Colonic mucosa (tissue), 4 donors: ENCODE measurements around the gene ABHD15. TPM values are rescaled to one million over a fixed set of nuclear protein-coding genes. Genes with fewer than 3 reads are reported as not detected.

Experiments
- DNase-seq: peaks from one replicate; pipeline ENCODE4 v3.0.0-alpha.2; 2020
- H3K27ac ChIP-seq: fragments of 200-600 bp; one replicate; pipeline ENCODE4 v1.8.0; 2021
- H3K27me3 ChIP-seq: fragments of 200-600 bp; one replicate; pipeline ENCODE4 v1.8.0; 2021
- H3K36me3 ChIP-seq: fragments of 200-600 bp; one replicate; pipeline ENCODE4 v1.8.0; 2021
- H3K4me1 ChIP-seq: fragments of 200-600 bp; one replicate; pipeline ENCODE4 v1.8.0; 2021; ENCODE audit warnings: mild to moderate bottlenecking
- H3K4me3 ChIP-seq: fragments of 200-600 bp; one replicate; pipeline ENCODE4 v1.8.0; 2021
- H3K9ac ChIP-seq, 2 donors: one replicate each; pipeline ENCODE4 v1.7.0; 2013; ENCODE audit warnings: control low read depth in 2 of 2, low read depth in 2 of 2, low read length in 2 of 2
- H3K9me3 ChIP-seq: fragments of 200-600 bp; one replicate; pipeline ENCODE4 v1.8.0; 2021
- CTCF ChIP-seq: fragments of 200-600 bp; IDR thresholded peaks from one replicate; pipeline ENCODE4 v1.8.0; 2022; ENCODE audit warnings: antibody characterized with exemption, mild to moderate bottlenecking
- intact Hi-C: fragments of 100-400 bp; cut with DNase I; formaldehyde crosslinking; loops from one replicate; pipeline ENCODE4 v1.14.1; 2022
- total RNA-seq, 2 donors: library from RNA; stranded (reverse); fragmentation: NEBNext Ultra II Directional in 1 of 2; extraction: Animal tissue kit (Norgen Biotek cat#: 25700) in 1 of 2; gene quantifications; one replicate each; pipeline ENCODE4 v1.2.1, GENCODE V29; 2021
- donor health status: healthy.
- donor health status: DM: no; HTN: no; CAD: no.
- donor health status: DM: no; HTN: no; CAD: no.

Gene ABHD15
- total RNA-seq = 10 to 100 TPM; 17.2 to 20.7 TPM

- no peaks in the 10 kb centered on the region for H3K36me3 ChIP-seq
- no peak for TF ChIP-seq CTCF
- H3K27me3 ChIP-seq = no peaks in the 10 kb centered on the region
- peak within 1 kb of the TSS; percentile 84 to 85 for H3K9ac ChIP-seq
- peaks cover 8% of the 10 kb centered on the region for H3K4me1 ChIP-seq
- DNase-seq = peak; percentile 83
- peak within 1 kb of the TSS; percentile 94 for H3K27ac ChIP-seq
- intact Hi-C loops = no loop called here
- H3K9me3 ChIP-seq = no peaks in the 10 kb centered on the region
- H3K4me3 ChIP-seq = peak within 1 kb of the TSS; percentile 82
These were observed at the start of gene ABHD15 for GRCh38 chr17:29566473-29567303. Gene ABHD15, minus strand, starts transcription at chr17:29567037. Its CDS starts 71 bp downstream, at chr17:29566966.

GRCh38 chr17:29615492-29616299 lies 48.9 kb upstream of the ABHD15 start:
- intact Hi-C loops = loop anchor here (5.0 kb wide), 1 partner anchor 33 kb away; no protein-coding TSS in a partner anchor
- H3K27ac ChIP-seq = no peak overlapping the region

GRCh38 chr17:29615048-29615385 lies 48.2 kb upstream of the ABHD15 start:
- Histone ChIP-seq H3K36me3 (no peaks in the 10 kb centered on the region), H3K4me3 (peak overlapping the region; percentile 28), H3K9me3 (no peaks in the 10 kb centered on the region), H3K4me1 (peaks cover 20% of the 10 kb centered on the region), H3K27me3 (peaks cover 4% of the 10 kb centered on the region), H3K27ac (no peak overlapping the region), H3K9ac (no peak overlapping the region)
- no peak for TF ChIP-seq CTCF
- peak; percentile 56 for DNase-seq
- intact Hi-C loops = loop anchor here (5.0 kb wide), 1 partner anchor 33 kb away; no protein-coding TSS in a partner anchor

More at GRCh38 chr17:29615492-29616299, 48.9 kb upstream of the ABHD15 start:
- peak overlapping the region; percentile 28 for H3K4me3 ChIP-seq
- no peak for TF ChIP-seq CTCF
- no peaks in the 10 kb centered on the region for H3K9me3 ChIP-seq
- H3K27me3 ChIP-seq = peaks cover 4% of the 10 kb centered on the region
- H3K9ac ChIP-seq = peak overlapping the region; percentile 19 to 56
- H3K36me3 ChIP-seq = no peaks in the 10 kb centered on the region
- H3K4me1 ChIP-seq = peaks cover 20% of the 10 kb centered on the region
- DNase-seq = peak; percentile 88

GRCh38 chr17:29614349-29615047 lies 47.7 kb upstream of the ABHD15 start:
- peaks cover 4% of the 10 kb centered on the region for H3K27me3 ChIP-seq
- H3K36me3 ChIP-seq = no peaks in the 10 kb centered on the region
- H3K4me1 ChIP-seq = peaks cover 20% of the 10 kb centered on the region
- no peak overlapping the region for H3K27ac ChIP-seq
- H3K9me3 ChIP-seq = no peaks in the 10 kb centered on the region
- intact Hi-C loops = loop anchor here (5.0 kb wide), 1 partner anchor 32 kb away; no protein-coding TSS in a partner anchor
- no peak for TF ChIP-seq CTCF
- H3K9ac ChIP-seq = no peak overlapping the region
- no peak for DNase-seq
- H3K4me3 ChIP-seq = no peak overlapping the region

- Histone ChIP-seq H3K4me3 (peak overlapping the region; percentile 31), H3K9me3 (no peaks in the 10 kb centered on the region), H3K27me3 (peaks cover 4% of the 10 kb centered on the region), H3K27ac (no peak overlapping the region), H3K9ac (peak overlapping the region; percentile 26 to 37), H3K36me3 (no peaks in the 10 kb centered on the region), H3K4me1 (peaks cover 20% of the 10 kb centered on the region)
- no peak for DNase-seq
- TF ChIP-seq CTCF = no peak
- intact Hi-C loops = no loop called here
These were observed 47.0 kb upstream of the ABHD15 start for GRCh38 chr17:29613856-29614255.
